Measurements from ENCODE around the gene MS4A10. TPM values are rescaled to one million over a fixed set of nuclear protein-coding genes. Genes with fewer than 3 reads are reported as not detected.

Gene MS4A10
- total and polyA plus RNA-seq, 9 of the 15 experiments (the other 6 are each of a cell fraction or from before 2014, with no cell fraction given): not detected

DNA sequence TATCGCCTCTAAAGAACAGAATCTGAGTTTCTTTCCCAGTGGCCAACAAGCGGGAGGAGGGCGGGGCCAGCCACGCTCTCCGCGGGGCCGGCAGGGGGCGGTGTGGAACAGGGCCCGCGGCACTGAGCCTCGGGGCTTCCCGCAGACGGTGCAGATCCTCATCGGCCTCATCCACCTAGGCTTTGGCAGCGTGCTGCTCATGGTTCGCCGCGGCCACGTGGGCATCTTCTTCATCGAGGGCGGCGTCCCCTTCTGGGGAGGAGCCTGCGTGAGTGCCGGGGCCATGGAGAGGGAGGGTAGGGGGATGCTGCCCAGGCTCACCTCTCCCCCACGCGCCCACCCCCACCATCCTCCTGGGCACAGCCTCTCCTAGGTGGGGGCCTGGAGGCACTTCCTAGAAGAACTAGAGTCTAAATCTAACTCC lies 17.7 kb upstream of the MS4A10 start (continued):
- TF ChIP-seq STAT6 (CRISPR knock-in tag; IDR thresholded peaks at IDR 0.05) (no peak), CTBP1 (IDR thresholded peaks at IDR 0.05; ENCODE audit: borderline replicate concordance) (no peak), SMARCE1 (IDR thresholded peaks at IDR 0.05) (0 out of 2 replicates have a peak, but pooled peaks have one; percentile 16), MYC (IDR thresholded peaks at IDR 0.05; ENCODE audit: low read depth, low read length) (peak; percentile 42), MYC (CRISPR knock-in tag; IDR thresholded peaks at IDR 0.05; ENCODE audit: borderline replicate concordance, low read depth) (no peak), STAG1 (CRISPR knock-in tag; IDR thresholded peaks at IDR 0.05; ENCODE audit: borderline replicate concordance) (peak; percentile 13; the same call in 1 of the 2 replicates), ARNT (IDR thresholded peaks at IDR 0.05) (no peak), NR1H2 (CRISPR knock-in tag; IDR thresholded peaks at IDR 0.05) (no peak), JUND (IDR thresholded peaks at IDR 0.05; ENCODE audit: borderline replicate concordance, low read depth, low read length) (0 out of 2 replicates have a peak, but pooled peaks have one; percentile 16), JUND (tag; IDR thresholded peaks at IDR 0.05; ENCODE audit: borderline replicate concordance, low read depth, low read length) (no peak)
- TF ChIP-seq, protein P1, sequence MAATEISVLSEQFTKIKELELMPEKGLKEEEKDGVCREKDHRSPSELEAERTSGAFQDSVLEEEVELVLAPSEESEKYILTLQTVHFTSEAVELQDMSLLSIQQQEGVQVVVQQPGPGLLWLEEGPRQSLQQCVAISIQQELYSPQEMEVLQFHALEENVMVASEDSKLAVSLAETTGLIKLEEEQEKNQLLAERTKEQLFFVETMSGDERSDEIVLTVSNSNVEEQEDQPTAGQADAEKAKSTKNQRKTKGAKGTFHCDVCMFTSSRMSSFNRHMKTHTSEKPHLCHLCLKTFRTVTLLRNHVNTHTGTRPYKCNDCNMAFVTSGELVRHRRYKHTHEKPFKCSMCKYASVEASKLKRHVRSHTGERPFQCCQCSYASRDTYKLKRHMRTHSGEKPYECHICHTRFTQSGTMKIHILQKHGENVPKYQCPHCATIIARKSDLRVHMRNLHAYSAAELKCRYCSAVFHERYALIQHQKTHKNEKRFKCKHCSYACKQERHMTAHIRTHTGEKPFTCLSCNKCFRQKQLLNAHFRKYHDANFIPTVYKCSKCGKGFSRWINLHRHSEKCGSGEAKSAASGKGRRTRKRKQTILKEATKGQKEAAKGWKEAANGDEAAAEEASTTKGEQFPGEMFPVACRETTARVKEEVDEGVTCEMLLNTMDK (IDR thresholded peaks at IDR 0.05; ENCODE audit: borderline replicate concordance, insufficient read depth, low read depth, low read length, poor library complexity, severe bottlenecking): peak; percentile 76
- TF ChIP-seq, protein P2, sequence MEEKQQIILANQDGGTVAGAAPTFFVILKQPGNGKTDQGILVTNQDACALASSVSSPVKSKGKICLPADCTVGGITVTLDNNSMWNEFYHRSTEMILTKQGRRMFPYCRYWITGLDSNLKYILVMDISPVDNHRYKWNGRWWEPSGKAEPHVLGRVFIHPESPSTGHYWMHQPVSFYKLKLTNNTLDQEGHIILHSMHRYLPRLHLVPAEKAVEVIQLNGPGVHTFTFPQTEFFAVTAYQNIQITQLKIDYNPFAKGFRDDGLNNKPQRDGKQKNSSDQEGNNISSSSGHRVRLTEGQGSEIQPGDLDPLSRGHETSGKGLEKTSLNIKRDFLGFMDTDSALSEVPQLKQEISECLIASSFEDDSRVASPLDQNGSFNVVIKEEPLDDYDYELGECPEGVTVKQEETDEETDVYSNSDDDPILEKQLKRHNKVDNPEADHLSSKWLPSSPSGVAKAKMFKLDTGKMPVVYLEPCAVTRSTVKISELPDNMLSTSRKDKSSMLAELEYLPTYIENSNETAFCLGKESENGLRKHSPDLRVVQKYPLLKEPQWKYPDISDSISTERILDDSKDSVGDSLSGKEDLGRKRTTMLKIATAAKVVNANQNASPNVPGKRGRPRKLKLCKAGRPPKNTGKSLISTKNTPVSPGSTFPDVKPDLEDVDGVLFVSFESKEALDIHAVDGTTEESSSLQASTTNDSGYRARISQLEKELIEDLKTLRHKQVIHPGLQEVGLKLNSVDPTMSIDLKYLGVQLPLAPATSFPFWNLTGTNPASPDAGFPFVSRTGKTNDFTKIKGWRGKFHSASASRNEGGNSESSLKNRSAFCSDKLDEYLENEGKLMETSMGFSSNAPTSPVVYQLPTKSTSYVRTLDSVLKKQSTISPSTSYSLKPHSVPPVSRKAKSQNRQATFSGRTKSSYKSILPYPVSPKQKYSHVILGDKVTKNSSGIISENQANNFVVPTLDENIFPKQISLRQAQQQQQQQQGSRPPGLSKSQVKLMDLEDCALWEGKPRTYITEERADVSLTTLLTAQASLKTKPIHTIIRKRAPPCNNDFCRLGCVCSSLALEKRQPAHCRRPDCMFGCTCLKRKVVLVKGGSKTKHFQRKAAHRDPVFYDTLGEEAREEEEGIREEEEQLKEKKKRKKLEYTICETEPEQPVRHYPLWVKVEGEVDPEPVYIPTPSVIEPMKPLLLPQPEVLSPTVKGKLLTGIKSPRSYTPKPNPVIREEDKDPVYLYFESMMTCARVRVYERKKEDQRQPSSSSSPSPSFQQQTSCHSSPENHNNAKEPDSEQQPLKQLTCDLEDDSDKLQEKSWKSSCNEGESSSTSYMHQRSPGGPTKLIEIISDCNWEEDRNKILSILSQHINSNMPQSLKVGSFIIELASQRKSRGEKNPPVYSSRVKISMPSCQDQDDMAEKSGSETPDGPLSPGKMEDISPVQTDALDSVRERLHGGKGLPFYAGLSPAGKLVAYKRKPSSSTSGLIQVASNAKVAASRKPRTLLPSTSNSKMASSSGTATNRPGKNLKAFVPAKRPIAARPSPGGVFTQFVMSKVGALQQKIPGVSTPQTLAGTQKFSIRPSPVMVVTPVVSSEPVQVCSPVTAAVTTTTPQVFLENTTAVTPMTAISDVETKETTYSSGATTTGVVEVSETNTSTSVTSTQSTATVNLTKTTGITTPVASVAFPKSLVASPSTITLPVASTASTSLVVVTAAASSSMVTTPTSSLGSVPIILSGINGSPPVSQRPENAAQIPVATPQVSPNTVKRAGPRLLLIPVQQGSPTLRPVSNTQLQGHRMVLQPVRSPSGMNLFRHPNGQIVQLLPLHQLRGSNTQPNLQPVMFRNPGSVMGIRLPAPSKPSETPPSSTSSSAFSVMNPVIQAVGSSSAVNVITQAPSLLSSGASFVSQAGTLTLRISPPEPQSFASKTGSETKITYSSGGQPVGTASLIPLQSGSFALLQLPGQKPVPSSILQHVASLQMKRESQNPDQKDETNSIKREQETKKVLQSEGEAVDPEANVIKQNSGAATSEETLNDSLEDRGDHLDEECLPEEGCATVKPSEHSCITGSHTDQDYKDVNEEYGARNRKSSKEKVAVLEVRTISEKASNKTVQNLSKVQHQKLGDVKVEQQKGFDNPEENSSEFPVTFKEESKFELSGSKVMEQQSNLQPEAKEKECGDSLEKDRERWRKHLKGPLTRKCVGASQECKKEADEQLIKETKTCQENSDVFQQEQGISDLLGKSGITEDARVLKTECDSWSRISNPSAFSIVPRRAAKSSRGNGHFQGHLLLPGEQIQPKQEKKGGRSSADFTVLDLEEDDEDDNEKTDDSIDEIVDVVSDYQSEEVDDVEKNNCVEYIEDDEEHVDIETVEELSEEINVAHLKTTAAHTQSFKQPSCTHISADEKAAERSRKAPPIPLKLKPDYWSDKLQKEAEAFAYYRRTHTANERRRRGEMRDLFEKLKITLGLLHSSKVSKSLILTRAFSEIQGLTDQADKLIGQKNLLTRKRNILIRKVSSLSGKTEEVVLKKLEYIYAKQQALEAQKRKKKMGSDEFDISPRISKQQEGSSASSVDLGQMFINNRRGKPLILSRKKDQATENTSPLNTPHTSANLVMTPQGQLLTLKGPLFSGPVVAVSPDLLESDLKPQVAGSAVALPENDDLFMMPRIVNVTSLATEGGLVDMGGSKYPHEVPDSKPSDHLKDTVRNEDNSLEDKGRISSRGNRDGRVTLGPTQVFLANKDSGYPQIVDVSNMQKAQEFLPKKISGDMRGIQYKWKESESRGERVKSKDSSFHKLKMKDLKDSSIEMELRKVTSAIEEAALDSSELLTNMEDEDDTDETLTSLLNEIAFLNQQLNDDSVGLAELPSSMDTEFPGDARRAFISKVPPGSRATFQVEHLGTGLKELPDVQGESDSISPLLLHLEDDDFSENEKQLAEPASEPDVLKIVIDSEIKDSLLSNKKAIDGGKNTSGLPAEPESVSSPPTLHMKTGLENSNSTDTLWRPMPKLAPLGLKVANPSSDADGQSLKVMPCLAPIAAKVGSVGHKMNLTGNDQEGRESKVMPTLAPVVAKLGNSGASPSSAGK (IDR thresholded peaks at IDR 0.05): peak; percentile 74
